MCF 10A (cell line): Measurements from ENCODE around the gene SLC16A6. TPM values are rescaled to one million over a fixed set of nuclear protein-coding genes. Genes with fewer than 3 reads are reported as not detected.

Source experiments
- BruUV-seq: library from RNA; stranded (reverse); fragments of 400-500 nt; replicated peaks from 2 replicates; lab custom pipeline; 2021; lab: Mats Ljungman, UMichigan
- CTCF ChIA-PET: fragments of 300-600 bp; sonication (Branson Sonifier 250); formaldehyde crosslinking; extraction: SDS; loops from one replicate; lab custom pipeline; 2021; ENCODE audit warnings: antibody characterized with exemption, inconsistent platforms; lab: Yijun Ruan, JAX
- POLR2A ChIA-PET: fragments of 300-600, 350-650 bp; sonication (Branson Sonifier 250); formaldehyde crosslinking; extraction: SDS; loops from one replicate; lab custom pipeline; 2020; ENCODE audit warnings: antibody characterized with exemption, inconsistent platforms; lab: Yijun Ruan, JAX
- DNase-seq: peaks from one replicate; pipeline ENCODE4 v3.0.0-alpha.2; 2018; ENCODE audit not compliant: unreplicated experiment
- H3K27ac Mint-ChIP-seq: one replicate; pipeline ENCODE4 v1.8.0; 2022; ENCODE audit warnings: mild to moderate bottlenecking, low read depth, mixed read lengths; ENCODE audit not compliant: unreplicated experiment
- H3K27me3 Mint-ChIP-seq: one replicate; pipeline ENCODE4 v1.8.0; 2022; ENCODE audit warnings: mixed read lengths; ENCODE audit not compliant: insufficient read depth, unreplicated experiment
- H3K36me3 Mint-ChIP-seq: one replicate; pipeline ENCODE4 v1.8.0; 2022; ENCODE audit warnings: mild to moderate bottlenecking, moderate library complexity, mixed read lengths; ENCODE audit not compliant: insufficient read depth, unreplicated experiment
- H3K4me1 Mint-ChIP-seq: one replicate; pipeline ENCODE4 v1.8.0; 2022; ENCODE audit warnings: mixed read lengths; ENCODE audit not compliant: insufficient read depth, unreplicated experiment
- H3K4me3 Mint-ChIP-seq: one replicate; pipeline ENCODE4 v1.8.0; 2022; ENCODE audit warnings: mild to moderate bottlenecking, moderate library complexity, mixed read lengths; ENCODE audit not compliant: unreplicated experiment
- H3K9me3 Mint-ChIP-seq: one replicate; pipeline ENCODE4 v1.8.0; 2022; ENCODE audit warnings: mixed read lengths; ENCODE audit not compliant: unreplicated experiment
- intact Hi-C: fragments of 100-400 bp; cut with micrococcal nuclease; formaldehyde crosslinking; loops from 2 replicates; pipeline ENCODE4 v1.14.1; 2022
- total RNA-seq: library from RNA; stranded (reverse); gene quantifications from 2 replicates; pipeline ENCODE4 v1.2.3, GENCODE V29; 2022
- TF ChIP-seq, protein P1 (sequence below): fragments of 200-600 bp; IDR thresholded peaks from one replicate; pipeline ENCODE4 v1.8.0; 2022; ENCODE audit warnings: antibody characterized with exemption, mild to moderate bottlenecking; ENCODE audit not compliant: unreplicated experiment

The SLC16A6 gene
- total RNA-seq, 1 experiment from 2014 or later: 1.4 TPM

GRCh38 chr17:68328676-68329075 is 37.7 kb upstream of the SLC16A6 start:
- TF ChIP-seq, protein P1, sequence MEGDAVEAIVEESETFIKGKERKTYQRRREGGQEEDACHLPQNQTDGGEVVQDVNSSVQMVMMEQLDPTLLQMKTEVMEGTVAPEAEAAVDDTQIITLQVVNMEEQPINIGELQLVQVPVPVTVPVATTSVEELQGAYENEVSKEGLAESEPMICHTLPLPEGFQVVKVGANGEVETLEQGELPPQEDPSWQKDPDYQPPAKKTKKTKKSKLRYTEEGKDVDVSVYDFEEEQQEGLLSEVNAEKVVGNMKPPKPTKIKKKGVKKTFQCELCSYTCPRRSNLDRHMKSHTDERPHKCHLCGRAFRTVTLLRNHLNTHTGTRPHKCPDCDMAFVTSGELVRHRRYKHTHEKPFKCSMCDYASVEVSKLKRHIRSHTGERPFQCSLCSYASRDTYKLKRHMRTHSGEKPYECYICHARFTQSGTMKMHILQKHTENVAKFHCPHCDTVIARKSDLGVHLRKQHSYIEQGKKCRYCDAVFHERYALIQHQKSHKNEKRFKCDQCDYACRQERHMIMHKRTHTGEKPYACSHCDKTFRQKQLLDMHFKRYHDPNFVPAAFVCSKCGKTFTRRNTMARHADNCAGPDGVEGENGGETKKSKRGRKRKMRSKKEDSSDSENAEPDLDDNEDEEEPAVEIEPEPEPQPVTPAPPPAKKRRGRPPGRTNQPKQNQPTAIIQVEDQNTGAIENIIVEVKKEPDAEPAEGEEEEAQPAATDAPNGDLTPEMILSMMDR: no peak
- Mint-ChIP-seq H3K4me1 (no peaks in the 10 kb centered on the region), H3K36me3 (no peaks in the 10 kb centered on the region), H3K4me3 (no peak overlapping the region), H3K27me3 (no peaks in the 10 kb centered on the region), H3K9me3 (peaks cover 16% of the 10 kb centered on the region), H3K27ac (no peak overlapping the region)
- ChIA-PET POLR2A (no interaction called here), CTCF (interaction anchor here (0.6 to 1.2 kb wide), 2 partner anchors 160 to 941 kb away, joined by 3 read pairs; no protein-coding TSS in a partner anchor)
- intact Hi-C loops: no loop called here
- BruUV-seq: no TSS peak
- no peak for DNase-seq

- no peak overlapping the region for H3K27ac Mint-ChIP-seq
- BruUV-seq: no TSS peak
- DNase-seq: no peak
- intact Hi-C loops: no loop called here
- H3K4me1 Mint-ChIP-seq: no peaks in the 10 kb centered on the region
- ChIA-PET CTCF (interaction anchor here (0.6 kb wide), 1 partner anchor 941 kb away, joined by 3 read pairs; no protein-coding TSS in a partner anchor), POLR2A (no interaction called here)
- H3K27me3 Mint-ChIP-seq: no peaks in the 10 kb centered on the region
- H3K4me3 Mint-ChIP-seq: no peak overlapping the region
- H3K36me3 Mint-ChIP-seq: no peaks in the 10 kb centered on the region
- TF ChIP-seq, protein P1: no peak
- H3K9me3 Mint-ChIP-seq: peaks cover 16% of the 10 kb centered on the region
These were observed 37.1 kb upstream of the SLC16A6 start for GRCh38 chr17:68327823-68328557.

- DNase-seq: no peak
- ChIA-PET POLR2A (interaction anchor here (0.6 kb wide), 1 partner anchor 82 kb away, joined by 4 read pairs; no protein-coding TSS in a partner anchor), CTCF (interaction anchor here (0.6 kb wide), 1 partner anchor 899 kb away, joined by 3 read pairs; no protein-coding TSS in a partner anchor)
- H3K4me1 Mint-ChIP-seq: no peaks in the 10 kb centered on the region
- TF ChIP-seq, protein P1: no peak
- BruUV-seq: no TSS peak
- intact Hi-C loops: no loop called here
- no peak overlapping the region for H3K27ac Mint-ChIP-seq
- no peak overlapping the region for H3K4me3 Mint-ChIP-seq
- no peaks in the 10 kb centered on the region for H3K36me3 Mint-ChIP-seq
- no peaks in the 10 kb centered on the region for H3K27me3 Mint-ChIP-seq
- H3K9me3 Mint-ChIP-seq: peaks cover 9% of the 10 kb centered on the region
These were observed 35.8 kb upstream of the SLC16A6 start for GRCh38 chr17:68326681-68327080.

GRCh38 chr17:68325961-68326360 is 35.0 kb upstream of the SLC16A6 start:
- CTCF ChIA-PET: no interaction called here
- Mint-ChIP-seq H3K36me3 (no peaks in the 10 kb centered on the region), H3K27me3 (no peaks in the 10 kb centered on the region), H3K9me3 (peaks cover 8% of the 10 kb centered on the region), H3K27ac (no peak overlapping the region), H3K4me1 (no peaks in the 10 kb centered on the region), H3K4me3 (no peak overlapping the region)
- POLR2A ChIA-PET: no interaction called here
- DNase-seq: no peak
- TF ChIP-seq, protein P1: no peak
- intact Hi-C loops: no loop called here
- BruUV-seq: no TSS peak
